Measurements from ENCODE around the gene MACROD1. TPM values are rescaled to one million over a fixed set of nuclear protein-coding genes. Genes with fewer than 3 reads are reported as not detected.

Gene MACROD1
- total and polyA plus RNA-seq, 7 donors = 147 to 281 (median 180) TPM

DNA sequence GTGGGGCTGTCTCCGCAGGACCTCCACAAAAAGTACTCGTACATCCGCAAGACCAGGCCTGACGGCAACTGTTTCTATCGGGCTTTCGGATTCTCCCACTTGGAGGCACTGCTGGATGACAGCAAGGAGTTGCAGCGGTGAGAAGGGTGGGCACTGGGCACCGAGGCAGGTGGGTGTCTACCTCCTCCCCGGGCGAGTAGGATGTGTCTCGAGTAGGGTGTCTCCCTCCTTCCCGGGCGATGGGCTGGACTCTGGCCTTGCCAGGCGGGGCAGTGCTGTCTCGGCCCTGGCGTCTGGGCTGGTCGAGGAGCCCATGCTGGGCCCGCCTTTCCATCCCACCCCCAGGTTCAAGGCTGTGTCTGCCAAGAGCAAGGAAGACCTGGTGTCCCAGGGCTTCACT, 169.4 kb downstream of the MACROD1 start:
- no peak overlapping the region for H3K27ac ChIP-seq
- H3K4me3 ChIP-seq = no peak overlapping the region
- H3K9me3 ChIP-seq = no peaks in the 10 kb centered on the region
- TF ChIP-seq, protein P1, sequence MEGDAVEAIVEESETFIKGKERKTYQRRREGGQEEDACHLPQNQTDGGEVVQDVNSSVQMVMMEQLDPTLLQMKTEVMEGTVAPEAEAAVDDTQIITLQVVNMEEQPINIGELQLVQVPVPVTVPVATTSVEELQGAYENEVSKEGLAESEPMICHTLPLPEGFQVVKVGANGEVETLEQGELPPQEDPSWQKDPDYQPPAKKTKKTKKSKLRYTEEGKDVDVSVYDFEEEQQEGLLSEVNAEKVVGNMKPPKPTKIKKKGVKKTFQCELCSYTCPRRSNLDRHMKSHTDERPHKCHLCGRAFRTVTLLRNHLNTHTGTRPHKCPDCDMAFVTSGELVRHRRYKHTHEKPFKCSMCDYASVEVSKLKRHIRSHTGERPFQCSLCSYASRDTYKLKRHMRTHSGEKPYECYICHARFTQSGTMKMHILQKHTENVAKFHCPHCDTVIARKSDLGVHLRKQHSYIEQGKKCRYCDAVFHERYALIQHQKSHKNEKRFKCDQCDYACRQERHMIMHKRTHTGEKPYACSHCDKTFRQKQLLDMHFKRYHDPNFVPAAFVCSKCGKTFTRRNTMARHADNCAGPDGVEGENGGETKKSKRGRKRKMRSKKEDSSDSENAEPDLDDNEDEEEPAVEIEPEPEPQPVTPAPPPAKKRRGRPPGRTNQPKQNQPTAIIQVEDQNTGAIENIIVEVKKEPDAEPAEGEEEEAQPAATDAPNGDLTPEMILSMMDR (IDR thresholded peaks at IDR 0.05) = no peak
- 79 to 92% (median 81%) methylated on average over 16 to 18 of the region's 18 CpGs for WGBS, 3 donors
- H3K4me1 ChIP-seq = peaks cover 7% of the 10 kb centered on the region
- intact Hi-C loops (cut with DNase I) = no loop called here
- H3K27me3 ChIP-seq (ENCODE audit: insufficient read depth in 3 of 3, low read length in 2 of 3) = no peaks in the 10 kb centered on the region
- ATAC-seq = no peak
- peaks cover 4 to 45% of the 10 kb centered on the region in 2 donors for H3K36me3 ChIP-seq (ENCODE audit: insufficient read depth in 1 of 2, low read depth in 1 of 2)
- no peak for DNase-seq

DNA sequence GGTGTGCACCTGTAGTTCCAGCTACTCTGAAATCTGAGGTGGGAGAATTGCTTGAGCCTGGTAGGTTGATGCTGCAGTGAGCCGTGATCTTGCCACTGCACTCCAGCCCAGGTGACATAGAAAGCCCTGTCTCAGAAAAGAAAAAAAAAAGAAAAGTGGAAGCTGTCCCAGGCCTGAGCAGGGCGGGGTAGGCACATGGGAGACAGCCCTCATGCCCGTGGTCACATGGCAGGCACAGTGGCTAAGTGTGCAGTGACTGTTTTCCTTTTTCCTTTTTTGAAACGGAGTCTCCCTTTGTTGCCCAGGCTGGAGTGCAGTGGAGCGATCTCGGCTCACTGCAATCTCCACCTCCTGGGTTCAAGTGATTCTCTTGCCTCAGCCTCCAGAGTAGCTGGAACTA, 171.9 kb downstream of the MACROD1 start:
- Histone ChIP-seq H3K27me3 (ENCODE audit: insufficient read depth in 3 of 3, low read length in 2 of 3) (no peaks in the 10 kb centered on the region), H3K36me3 (ENCODE audit: insufficient read depth in 1 of 2, low read depth in 1 of 2) (peaks cover 4 to 62% of the 10 kb centered on the region in 2 donors), H3K4me3 (no peak overlapping the region), H3K27ac (peak overlapping the region; percentile 41), H3K9me3 (no peaks in the 10 kb centered on the region), H3K4me1 (no peaks in the 10 kb centered on the region)
- WGBS, 3 donors = 50 to 70% (median 50%) methylated on average over 6 of the region's 6 CpGs
- TF ChIP-seq, protein P1 (IDR thresholded peaks at IDR 0.05) = no peak
- DNase-seq (no peak), ATAC-seq (peak; percentile 34 to 70 (median 55))
- intact Hi-C loops (cut with DNase I) = no loop called here

DNA sequence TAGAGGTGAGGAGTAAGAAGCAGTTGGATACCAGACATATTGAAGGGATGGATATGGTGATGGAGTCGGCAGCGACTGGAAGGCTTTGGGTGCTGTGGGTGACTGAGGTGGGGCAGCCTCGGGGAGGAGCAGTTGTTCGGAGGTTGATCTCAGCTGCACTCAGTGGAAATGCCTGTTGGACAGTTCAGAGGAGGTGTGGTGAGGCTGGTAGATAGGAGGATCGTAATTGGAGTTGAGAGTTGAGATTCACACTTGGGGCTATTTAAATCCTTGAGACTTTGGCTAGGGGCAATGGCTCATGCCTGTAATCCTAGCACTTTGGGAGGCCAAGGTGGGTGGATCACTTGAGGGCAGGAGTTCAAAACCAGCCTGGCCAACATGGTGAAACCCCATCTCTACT, 172.8 kb downstream of the MACROD1 start:
- no peaks in the 10 kb centered on the region for H3K27me3 ChIP-seq (ENCODE audit: insufficient read depth in 3 of 3, low read length in 2 of 3)
- WGBS, 3 donors = 50 to 71% (median 58%) methylated on average over 5 of the region's 5 CpGs
- TF ChIP-seq, protein P1 (IDR thresholded peaks at IDR 0.05) = no peak
- ATAC-seq (peak in 3 of 4 donors; percentile 43 to 62 (median 53)), DNase-seq (no peak)
- H3K36me3 ChIP-seq (ENCODE audit: insufficient read depth in 1 of 2, low read depth in 1 of 2) = peaks cover 4 to 62% of the 10 kb centered on the region in 2 donors
- H3K4me3 ChIP-seq = no peak overlapping the region
- intact Hi-C loops (cut with DNase I) = no loop called here
- H3K27ac ChIP-seq = no peak overlapping the region
- H3K4me1 ChIP-seq = no peaks in the 10 kb centered on the region
- H3K9me3 ChIP-seq = no peaks in the 10 kb centered on the region

DNA sequence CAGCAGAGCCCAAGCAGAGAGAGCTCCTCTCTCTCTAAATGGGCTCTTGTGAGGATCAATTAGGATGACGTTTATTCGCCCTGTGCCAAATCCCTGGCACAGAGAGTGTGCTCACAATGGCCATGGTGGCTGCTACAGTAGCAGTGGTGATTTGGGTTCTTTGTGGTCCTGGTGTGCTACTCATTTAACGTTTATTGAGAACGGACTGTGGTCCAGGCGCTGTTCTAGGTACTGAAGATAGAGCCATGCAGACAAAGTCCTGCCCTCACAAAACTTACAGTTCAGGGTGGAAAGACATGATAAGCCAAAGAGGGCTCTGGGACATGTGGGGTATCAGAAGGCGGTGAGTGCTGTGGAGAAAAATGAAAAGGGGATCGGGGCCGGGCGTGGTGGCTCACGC, 174.4 kb downstream of the MACROD1 start:
- TF ChIP-seq, protein P1 (IDR thresholded peaks at IDR 0.05) = no peak
- H3K36me3 ChIP-seq (ENCODE audit: insufficient read depth in 1 of 2, low read depth in 1 of 2) = peaks cover 0 to 46% of the 10 kb centered on the region in 2 donors
- intact Hi-C loops (cut with DNase I) = no loop called here
- peaks cover 11% of the 10 kb centered on the region for H3K4me1 ChIP-seq
- H3K27ac ChIP-seq = no peak overlapping the region
- H3K9me3 ChIP-seq = no peaks in the 10 kb centered on the region
- 83 to 89% (median 87%) methylated on average over 10 of the region's 10 CpGs for WGBS, 3 donors
- no peak for DNase-seq
- ATAC-seq = no peak
- no peak overlapping the region for H3K4me3 ChIP-seq
- no peaks in the 10 kb centered on the region for H3K27me3 ChIP-seq (ENCODE audit: insufficient read depth in 3 of 3, low read length in 2 of 3)

- H3K27ac ChIP-seq = peak overlapping the region; percentile 89
- no peaks in the 10 kb centered on the region for H3K27me3 ChIP-seq (ENCODE audit: insufficient read depth in 3 of 3, low read length in 2 of 3)
- no peaks in the 10 kb centered on the region for H3K9me3 ChIP-seq
- intact Hi-C loops (cut with DNase I) = no loop called here
- WGBS, 3 donors = 22 to 29% (median 24%) methylated on average over 23 to 25 of the region's 25 CpGs
- peaks cover 0 to 29% of the 10 kb centered on the region in 2 donors for H3K36me3 ChIP-seq (ENCODE audit: insufficient read depth in 1 of 2, low read depth in 1 of 2)
- TF ChIP-seq, protein P1 (IDR thresholded peaks at IDR 0.05) = no peak
- DNase-seq (no peak), ATAC-seq (peak in 2 of 4 donors; percentile 7 to 12)
- H3K4me3 ChIP-seq = peak overlapping the region; percentile 93
- H3K4me1 ChIP-seq = peaks cover 11% of the 10 kb centered on the region
These were observed 178.9 kb downstream of the MACROD1 start for GRCh38 chr11:63986932-63987513.

Measured in psoas muscle (tissue), 8 donors.